ENCODE results near the gene SBSN. TPM values are rescaled to one million over a fixed set of nuclear protein-coding genes. Genes with fewer than 3 reads are reported as not detected.

SBSN gene
- total and polyA plus RNA-seq, 2 experiments from 2014 or later: 0.19 TPM; not detected in 1

DNA sequence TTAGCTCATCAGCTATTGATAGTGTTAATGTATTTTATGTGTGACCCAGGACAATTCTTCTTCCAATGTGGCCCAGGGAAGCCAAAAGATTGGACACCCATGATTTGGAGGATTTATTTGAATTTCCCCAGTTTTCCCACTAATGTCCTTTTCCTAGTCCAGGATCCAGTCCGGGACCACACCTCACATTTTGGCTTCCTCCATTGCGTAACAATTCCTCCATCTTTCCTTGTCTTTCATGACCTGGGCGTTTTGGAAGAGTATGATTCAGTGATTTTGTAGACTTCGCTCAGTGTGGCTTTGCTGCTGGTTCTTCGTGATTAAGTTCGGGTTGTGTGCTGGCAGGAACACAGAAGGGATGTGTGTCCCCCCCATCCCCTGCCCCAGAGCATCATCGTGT lies 38.6 kb upstream of the SBSN start:
- DNase-seq (ENCODE audit: low spot score): no peak
- no peaks in the 10 kb centered on the region for H3K4me1 ChIP-seq (ENCODE audit: insufficient read depth)
- no peaks in the 10 kb centered on the region for H3K79me2 ChIP-seq
- H3K4me3 ChIP-seq: no peak overlapping the region
- no peaks in the 10 kb centered on the region for H3K36me3 ChIP-seq (replicated peaks; ENCODE audit: insufficient read depth, low read depth)
- H3K4me2 ChIP-seq: no peak overlapping the region
- TF ChIP-seq, protein P1, sequence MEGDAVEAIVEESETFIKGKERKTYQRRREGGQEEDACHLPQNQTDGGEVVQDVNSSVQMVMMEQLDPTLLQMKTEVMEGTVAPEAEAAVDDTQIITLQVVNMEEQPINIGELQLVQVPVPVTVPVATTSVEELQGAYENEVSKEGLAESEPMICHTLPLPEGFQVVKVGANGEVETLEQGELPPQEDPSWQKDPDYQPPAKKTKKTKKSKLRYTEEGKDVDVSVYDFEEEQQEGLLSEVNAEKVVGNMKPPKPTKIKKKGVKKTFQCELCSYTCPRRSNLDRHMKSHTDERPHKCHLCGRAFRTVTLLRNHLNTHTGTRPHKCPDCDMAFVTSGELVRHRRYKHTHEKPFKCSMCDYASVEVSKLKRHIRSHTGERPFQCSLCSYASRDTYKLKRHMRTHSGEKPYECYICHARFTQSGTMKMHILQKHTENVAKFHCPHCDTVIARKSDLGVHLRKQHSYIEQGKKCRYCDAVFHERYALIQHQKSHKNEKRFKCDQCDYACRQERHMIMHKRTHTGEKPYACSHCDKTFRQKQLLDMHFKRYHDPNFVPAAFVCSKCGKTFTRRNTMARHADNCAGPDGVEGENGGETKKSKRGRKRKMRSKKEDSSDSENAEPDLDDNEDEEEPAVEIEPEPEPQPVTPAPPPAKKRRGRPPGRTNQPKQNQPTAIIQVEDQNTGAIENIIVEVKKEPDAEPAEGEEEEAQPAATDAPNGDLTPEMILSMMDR (IDR thresholded peaks at IDR 0.05; ENCODE audit: poor library complexity): no peak
- TF ChIP-seq EZH2phosphoT487 (IDR thresholded peaks at IDR 0.05; ENCODE audit: low read depth, severe bottlenecking, unreplicated experiment) (no peak), EZH2 (IDR thresholded peaks at IDR 0.05; ENCODE audit: borderline replicate concordance) (no peak)
- H3K9me3 ChIP-seq (ENCODE audit: low read depth): no peaks in the 10 kb centered on the region
- H2AFZ ChIP-seq: no peak overlapping the region
- no peaks in the 10 kb centered on the region for H3K9me2 ChIP-seq (replicated peaks; ENCODE audit: insufficient read depth)
- WGBS (ENCODE audit: low lambda C conversion rate, missing lambda C conversion rate): 93% methylated on average over 7 of the region's 7 CpGs
- no peak overlapping the region for H3K27ac ChIP-seq
- no peaks in the 10 kb centered on the region for H3K27me3 ChIP-seq
- no peaks in the 10 kb centered on the region for H4K20me1 ChIP-seq (ENCODE audit: insufficient read depth, poor library complexity, severe bottlenecking)

DNA sequence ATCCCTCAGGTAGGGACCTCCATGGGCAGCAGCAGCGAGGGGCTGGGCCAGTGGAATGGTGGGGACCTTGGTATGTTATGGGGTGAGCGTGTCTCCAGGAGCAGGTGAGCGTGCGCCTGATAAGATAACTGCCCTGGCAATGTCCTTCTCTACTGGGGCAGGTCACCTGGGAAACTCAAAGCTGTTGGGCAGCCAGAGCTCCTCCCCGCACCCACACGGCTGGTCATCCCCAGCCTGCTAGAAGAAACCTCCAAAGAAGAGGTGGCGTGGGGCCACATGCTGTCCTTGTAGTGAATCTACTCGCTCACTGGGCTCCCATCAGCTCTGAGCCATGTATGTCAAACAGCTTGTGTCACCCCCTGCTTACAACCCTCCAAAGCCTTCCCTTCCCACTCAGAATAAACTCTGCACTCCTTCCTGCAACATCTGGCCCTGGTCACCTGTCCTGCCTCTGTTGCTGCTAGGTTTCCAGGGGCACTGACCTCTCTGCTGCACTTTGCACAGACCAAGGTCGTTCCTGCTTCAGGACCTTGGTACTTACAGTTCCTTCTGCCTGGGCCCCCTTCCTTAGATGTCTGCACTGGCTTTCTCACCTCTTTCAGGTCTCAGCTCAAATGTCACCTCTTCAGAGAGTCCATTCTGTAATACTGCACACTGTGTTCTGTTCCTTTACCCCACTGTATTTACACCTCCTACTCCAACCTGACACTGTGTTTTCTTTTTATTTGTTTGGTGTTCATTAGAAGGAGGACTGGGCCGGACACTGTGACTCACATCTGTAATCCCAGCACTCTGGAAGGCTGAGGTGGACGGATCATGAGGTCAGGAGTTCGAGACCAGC lies 37.1 kb upstream of the SBSN start:
- Histone ChIP-seq H3K4me3 (no peak overlapping the region), H3K4me1 (ENCODE audit: insufficient read depth) (no peaks in the 10 kb centered on the region), H3K27me3 (no peaks in the 10 kb centered on the region), H3K4me2 (no peak overlapping the region), H4K20me1 (ENCODE audit: insufficient read depth, poor library complexity, severe bottlenecking) (no peaks in the 10 kb centered on the region), H3K9me3 (ENCODE audit: low read depth) (no peaks in the 10 kb centered on the region), H3K79me2 (no peaks in the 10 kb centered on the region), H3K36me3 (replicated peaks; ENCODE audit: insufficient read depth, low read depth) (no peaks in the 10 kb centered on the region), H3K27ac (no peak overlapping the region), H2AFZ (no peak overlapping the region), H3K9me2 (replicated peaks; ENCODE audit: insufficient read depth) (no peaks in the 10 kb centered on the region)
- no peak for TF ChIP-seq EZH2phosphoT487 (IDR thresholded peaks at IDR 0.05; ENCODE audit: low read depth, severe bottlenecking, unreplicated experiment)
- TF ChIP-seq, protein P1 (IDR thresholded peaks at IDR 0.05; ENCODE audit: poor library complexity): no peak
- TF ChIP-seq EZH2 (IDR thresholded peaks at IDR 0.05; ENCODE audit: borderline replicate concordance): no peak
- WGBS (ENCODE audit: low lambda C conversion rate, missing lambda C conversion rate): 78% methylated on average over 12 of the region's 12 CpGs
- DNase-seq (ENCODE audit: low spot score): no peak

DNA sequence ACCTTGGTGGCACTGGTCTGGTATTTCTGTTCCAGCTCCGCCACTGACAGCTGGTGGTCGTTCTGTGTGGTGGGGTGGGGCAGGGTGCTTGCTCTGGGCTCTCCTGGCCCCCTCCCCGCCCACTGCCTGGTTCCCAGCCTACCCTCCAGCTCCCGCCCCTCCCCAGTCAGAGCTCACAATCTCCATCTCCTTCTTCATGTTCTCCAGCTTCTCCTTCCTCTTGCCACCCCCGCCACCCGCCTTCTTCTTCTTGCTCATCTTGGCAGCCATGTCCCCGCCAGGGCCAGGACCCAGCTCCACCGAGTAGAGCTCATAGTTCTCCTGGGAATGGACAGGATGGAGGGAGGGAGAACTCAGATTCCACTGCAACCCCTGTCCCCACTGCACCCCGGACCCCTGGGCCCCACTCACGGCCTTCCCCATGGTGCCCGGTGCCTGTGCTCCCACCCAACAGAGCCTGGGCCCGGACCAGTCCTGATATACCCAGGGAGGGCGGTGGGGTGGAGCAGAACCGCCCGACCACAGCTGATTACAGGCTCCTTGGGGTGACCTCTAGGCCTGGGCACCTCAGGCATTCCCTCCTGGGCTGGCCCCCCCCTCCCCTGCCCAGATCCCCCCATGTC lies 35.2 kb upstream of the SBSN start, which contains the start of gene ATP4A:
TSS of gene ATP4A (minus strand) at position 452 of the 623 bp plus-strand sequence. CDS start at position 423, 29 bp downstream.
- Histone ChIP-seq H3K79me2 (no peaks in the 10 kb centered on the region), H2AFZ (no peak within 1 kb of the TSS), H3K4me1 (ENCODE audit: insufficient read depth) (no peaks in the 10 kb centered on the region), H3K4me3 (no peak within 1 kb of the TSS), H3K9me3 (ENCODE audit: low read depth) (no peaks in the 10 kb centered on the region), H3K27ac (no peak within 1 kb of the TSS), H3K27me3 (peaks cover 12% of the 10 kb centered on the region), H3K4me2 (no peak within 1 kb of the TSS), H3K36me3 (replicated peaks; ENCODE audit: insufficient read depth, low read depth) (no peaks in the 10 kb centered on the region), H3K9me2 (replicated peaks; ENCODE audit: insufficient read depth) (no peaks in the 10 kb centered on the region), H4K20me1 (ENCODE audit: insufficient read depth, poor library complexity, severe bottlenecking) (no peaks in the 10 kb centered on the region)
- DNase-seq (ENCODE audit: low spot score): no peak
- TF ChIP-seq EZH2phosphoT487 (IDR thresholded peaks at IDR 0.05; ENCODE audit: low read depth, severe bottlenecking, unreplicated experiment) (no peak), EZH2 (IDR thresholded peaks at IDR 0.05; ENCODE audit: borderline replicate concordance) (no peak)
- TF ChIP-seq, protein P1 (IDR thresholded peaks at IDR 0.05; ENCODE audit: poor library complexity): no peak
- 79% methylated on average over 12 of the region's 15 CpGs for WGBS (ENCODE audit: low lambda C conversion rate, missing lambda C conversion rate)

Measured in hepatocyte (in vitro differentiated cells).